Fibroblast of lung (primary cell): ENCODE results near the gene TMEM94.

Experiments
- EZH2 ChIP-seq: IDR thresholded peaks from 2 replicates; pipeline ENCODE4 v1.5.1; 2012; ENCODE audit warnings: low read length, control low read depth, mild to moderate bottlenecking; ENCODE audit errors: missing control alignments
- TF ChIP-seq, protein P1 (sequence below), 2 donors: IDR thresholded peaks in 1 of 2; conservative IDR thresholded peaks in 1 of 2; 1 replicate in 1 of 2; 2 replicates in 1 of 2; pipeline ENCODE4 v1.5.1; 2011 to 2012; ENCODE audit warnings: low read length in 2 of 2, control low read depth in 1 of 2, inconsistent platforms in 1 of 2, low read depth in 1 of 2, mild to moderate bottlenecking in 1 of 2

DNA sequence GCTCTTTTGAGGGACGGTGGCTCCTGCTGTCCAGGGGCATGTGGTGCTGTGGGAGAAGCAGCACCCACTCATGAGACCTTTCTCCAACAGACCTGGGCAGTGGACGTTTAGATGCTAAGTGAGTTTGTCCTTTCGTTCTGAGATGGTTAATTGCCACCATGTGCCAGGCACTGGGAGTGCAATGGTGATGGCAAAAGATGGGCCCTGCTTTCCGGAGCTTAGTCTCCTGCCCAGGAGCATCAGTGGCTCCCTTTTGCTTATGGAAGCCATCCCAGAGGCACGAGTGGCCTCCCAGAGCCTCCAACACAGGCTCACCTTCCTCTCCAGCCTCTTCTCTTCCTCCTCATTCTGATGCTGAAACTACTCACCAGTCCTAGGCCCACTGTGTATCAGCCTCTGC is 30.5 kb downstream of the TMEM94 start:
- TF ChIP-seq, protein P1, sequence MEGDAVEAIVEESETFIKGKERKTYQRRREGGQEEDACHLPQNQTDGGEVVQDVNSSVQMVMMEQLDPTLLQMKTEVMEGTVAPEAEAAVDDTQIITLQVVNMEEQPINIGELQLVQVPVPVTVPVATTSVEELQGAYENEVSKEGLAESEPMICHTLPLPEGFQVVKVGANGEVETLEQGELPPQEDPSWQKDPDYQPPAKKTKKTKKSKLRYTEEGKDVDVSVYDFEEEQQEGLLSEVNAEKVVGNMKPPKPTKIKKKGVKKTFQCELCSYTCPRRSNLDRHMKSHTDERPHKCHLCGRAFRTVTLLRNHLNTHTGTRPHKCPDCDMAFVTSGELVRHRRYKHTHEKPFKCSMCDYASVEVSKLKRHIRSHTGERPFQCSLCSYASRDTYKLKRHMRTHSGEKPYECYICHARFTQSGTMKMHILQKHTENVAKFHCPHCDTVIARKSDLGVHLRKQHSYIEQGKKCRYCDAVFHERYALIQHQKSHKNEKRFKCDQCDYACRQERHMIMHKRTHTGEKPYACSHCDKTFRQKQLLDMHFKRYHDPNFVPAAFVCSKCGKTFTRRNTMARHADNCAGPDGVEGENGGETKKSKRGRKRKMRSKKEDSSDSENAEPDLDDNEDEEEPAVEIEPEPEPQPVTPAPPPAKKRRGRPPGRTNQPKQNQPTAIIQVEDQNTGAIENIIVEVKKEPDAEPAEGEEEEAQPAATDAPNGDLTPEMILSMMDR (conservative IDR thresholded peaks at IDR 0.05 in 1 of 2, IDR thresholded peaks at IDR 0.05 in 1 of 2; ENCODE audit: low read depth in 1 of 2, low read length in 2 of 2), result peak in 1 of 2 donors; percentile 6
- TF ChIP-seq EZH2, result no peak
